Transverse colon (tissue), 3 donors: Measurements from ENCODE around the gene RUFY4.

Experiments used
- POLR2A ChIP-seq: fragments of 450-650 bp; IDR thresholded peaks from one replicate; pipeline ENCODE4 v1.6.1; 2016; ENCODE audit warnings: antibody characterized with exemption, mild to moderate bottlenecking, moderate library complexity
- TF ChIP-seq, protein P1 (sequence below), 5 experiments: fragments of 200-600 bp in 3 of 5; fragments of 450-650 bp in 2 of 5; sonication (generic) in 3 of 5; IDR thresholded peaks; 1 replicate in 2 of 5; 2 replicates in 3 of 5; pipeline ENCODE4 v1.5.1; 2016 to 2017; ENCODE audit warnings: antibody characterized with exemption in 5 of 5, inconsistent platforms in 3 of 5, mild to moderate bottlenecking in 2 of 5, moderate library complexity in 1 of 5

DNA sequence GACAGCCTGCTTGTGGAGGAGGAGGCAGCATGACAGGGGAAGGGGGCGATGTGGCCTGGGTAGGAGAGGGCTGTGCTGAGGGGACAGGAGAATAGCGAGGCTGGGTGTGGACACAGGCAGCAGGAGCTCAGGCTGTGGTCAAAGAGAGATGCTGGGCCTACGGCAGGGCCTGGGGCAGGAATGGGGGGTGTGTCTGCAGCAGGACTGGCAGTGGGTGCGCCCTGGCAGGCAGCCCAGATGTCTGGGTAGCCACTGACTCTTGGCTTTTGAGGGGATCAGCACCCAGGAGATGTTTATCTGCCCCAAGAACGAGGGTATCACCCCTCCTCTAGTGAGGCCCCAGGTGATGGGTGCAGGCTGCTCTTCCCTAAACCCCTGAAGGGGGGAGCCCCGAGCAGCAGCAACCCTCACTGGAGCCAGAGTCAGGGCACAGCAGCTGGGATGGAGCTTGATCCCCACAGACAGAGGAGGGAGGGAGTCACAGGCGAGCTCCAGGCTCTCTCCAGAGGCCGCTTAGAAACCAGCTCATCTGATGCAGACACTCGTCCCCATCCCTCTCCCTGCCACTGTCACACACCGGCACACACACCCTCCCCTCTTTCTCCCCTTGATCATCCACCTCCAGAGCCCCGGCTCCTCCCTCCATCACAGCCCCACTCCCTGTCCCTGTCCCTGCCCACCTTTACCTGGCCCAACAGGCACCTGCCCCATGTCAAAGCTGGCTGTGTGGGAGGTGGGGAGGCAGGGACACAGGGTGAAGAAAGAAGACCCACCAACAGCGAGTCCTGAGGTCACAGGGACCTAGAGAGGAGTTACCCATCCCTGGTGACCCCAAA, 36.5 kb upstream of the RUFY4 start:
- TF ChIP-seq, protein P1, sequence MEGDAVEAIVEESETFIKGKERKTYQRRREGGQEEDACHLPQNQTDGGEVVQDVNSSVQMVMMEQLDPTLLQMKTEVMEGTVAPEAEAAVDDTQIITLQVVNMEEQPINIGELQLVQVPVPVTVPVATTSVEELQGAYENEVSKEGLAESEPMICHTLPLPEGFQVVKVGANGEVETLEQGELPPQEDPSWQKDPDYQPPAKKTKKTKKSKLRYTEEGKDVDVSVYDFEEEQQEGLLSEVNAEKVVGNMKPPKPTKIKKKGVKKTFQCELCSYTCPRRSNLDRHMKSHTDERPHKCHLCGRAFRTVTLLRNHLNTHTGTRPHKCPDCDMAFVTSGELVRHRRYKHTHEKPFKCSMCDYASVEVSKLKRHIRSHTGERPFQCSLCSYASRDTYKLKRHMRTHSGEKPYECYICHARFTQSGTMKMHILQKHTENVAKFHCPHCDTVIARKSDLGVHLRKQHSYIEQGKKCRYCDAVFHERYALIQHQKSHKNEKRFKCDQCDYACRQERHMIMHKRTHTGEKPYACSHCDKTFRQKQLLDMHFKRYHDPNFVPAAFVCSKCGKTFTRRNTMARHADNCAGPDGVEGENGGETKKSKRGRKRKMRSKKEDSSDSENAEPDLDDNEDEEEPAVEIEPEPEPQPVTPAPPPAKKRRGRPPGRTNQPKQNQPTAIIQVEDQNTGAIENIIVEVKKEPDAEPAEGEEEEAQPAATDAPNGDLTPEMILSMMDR (IDR thresholded peaks at IDR 0.05) = no peak
- no peak for TF ChIP-seq POLR2A
